NB4 (cell line): Measurements from ENCODE around the gene EIF2D.
A peak's percentile ranks its signal among the peaks of the same experiment; 100 is the strongest.

ENCODE experiments used
- DNase-seq: peaks from one replicate; pipeline ENCODE4 v3.0.0; 2010; ENCODE audit warnings: low read depth
- H3K4me3 ChIP-seq: one replicate; pipeline ENCODE4 v1.5.1; 2011; ENCODE audit warnings: mild to moderate bottlenecking, low read depth, low read length, moderate library complexity
- CTCF ChIP-seq: IDR thresholded peaks from one replicate; pipeline ENCODE4 v1.5.1; 2012; ENCODE audit warnings: low read depth, low read length
- MAX ChIP-seq: IDR thresholded peaks from 2 replicates; pipeline ENCODE4 v1.6.1; 2011; ENCODE audit warnings: low read depth, low read length
- MYC ChIP-seq: IDR thresholded peaks from 2 replicates; pipeline ENCODE4 v1.6.1; 2011; ENCODE audit warnings: low read depth, low read length
- POLR2A ChIP-seq: IDR thresholded peaks from 2 replicates; pipeline ENCODE4 v1.6.1; 2011; ENCODE audit warnings: mild to moderate bottlenecking; ENCODE audit not compliant: insufficient read length; ENCODE audit errors: extremely low read depth

EIF2D gene

GRCh38 chr1:206559672-206559995 is 52.6 kb downstream of the EIF2D start:
- DNase-seq: peak; percentile 28
- peak overlapping the region; percentile 79 for H3K4me3 ChIP-seq
- TF ChIP-seq MYC (no peak), POLR2A (no peak), CTCF (no peak), MAX (no peak)

- peak overlapping the region; percentile 79 for H3K4me3 ChIP-seq
- peak; percentile 36 for DNase-seq
- no peak for TF ChIP-seq MYC
- no peak for TF ChIP-seq POLR2A
- TF ChIP-seq MAX: no peak
- no peak for TF ChIP-seq CTCF
Observed at GRCh38 chr1:206558794-206559671, 53.2 kb downstream of the EIF2D start.

- TF ChIP-seq MAX: no peak
- no peak for TF ChIP-seq POLR2A
- peak; percentile 24; the same call in 1 of the 2 replicates for TF ChIP-seq MYC
- TF ChIP-seq CTCF: no peak
- H3K4me3 ChIP-seq: peak overlapping the region; percentile 79
- peak; percentile 84 for DNase-seq
Observed at GRCh38 chr1:206557636-206558473, 54.4 kb downstream of the EIF2D start.

GRCh38 chr1:206556750-206557635 is 55.3 kb downstream of the EIF2D start:
- peak overlapping the region; percentile 79 for H3K4me3 ChIP-seq
- TF ChIP-seq MAX: peak; percentile 66; the same call in 1 of the 2 replicates
- TF ChIP-seq POLR2A: peak; percentile 70
- TF ChIP-seq MYC: peak; percentile 82
- TF ChIP-seq CTCF: no peak
- DNase-seq: peak; percentile 97

GRCh38 chr1:206556047-206556749 is 56.1 kb downstream of the EIF2D start:
- no peak for TF ChIP-seq MAX
- no peak for TF ChIP-seq POLR2A
- no peak for TF ChIP-seq CTCF
- TF ChIP-seq MYC: no peak
- DNase-seq: no peak
- peak overlapping the region; percentile 63 for H3K4me3 ChIP-seq
